ENCODE measurements around the gene MRPS22. TPM values are rescaled to one million over a fixed set of nuclear protein-coding genes. Genes with fewer than 3 reads are reported as not detected.

MRPS22 gene
- total and polyA plus RNA-seq, 9 of the 15 experiments (the other 6 are each of a cell fraction or from before 2014, with no cell fraction given) = 148 to 397 (median 229) TPM

DNA sequence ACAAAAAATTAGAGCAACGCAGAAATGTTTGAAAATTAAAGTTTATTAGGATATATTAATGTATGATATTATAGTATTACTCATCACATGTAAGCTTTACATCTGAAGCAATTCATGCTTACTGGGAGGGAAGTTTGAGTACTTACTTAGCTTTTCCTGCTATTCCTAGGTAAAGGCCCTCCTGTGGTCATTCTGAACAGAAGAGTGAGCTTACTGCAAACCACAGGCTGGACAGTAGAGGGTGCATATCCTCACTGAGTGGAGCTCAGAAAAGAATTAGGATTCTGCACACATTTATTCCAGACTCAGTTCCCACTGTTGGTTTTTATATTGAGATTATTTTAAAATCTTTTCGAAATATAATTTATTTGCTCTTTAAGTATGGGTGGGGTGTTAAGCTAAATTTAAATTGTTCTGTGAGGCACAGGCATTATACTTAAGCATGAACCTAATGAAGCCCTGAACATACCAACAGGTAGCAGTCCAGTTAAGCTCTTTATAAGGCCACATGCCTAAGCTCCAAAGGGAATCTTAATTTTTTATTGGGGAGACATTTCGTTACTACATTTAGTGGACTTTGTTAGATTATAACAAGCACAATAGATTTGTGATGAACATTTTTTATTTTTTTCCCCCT is 10.2 kb downstream of the MRPS22 start:
- intact Hi-C loops (cut with micrococcal nuclease) (no loop called here), in situ Hi-C loops (cut with MboI) (no loop called here)
- Histone ChIP-seq H3K9me1 (ENCODE audit: control insufficient read depth, insufficient read depth, low read length) (peaks cover 3% of the 10 kb centered on the region), H3K9me3 (replicated peaks; ENCODE audit: control insufficient read depth, insufficient read depth, low read depth, low read length) (no peaks in the 10 kb centered on the region), H3K4me3 (no peak overlapping the region), H3K79me2 (ENCODE audit: control insufficient read depth, insufficient read depth, low read length) (no peaks in the 10 kb centered on the region), H2AFZ (ENCODE audit: low read depth, low read length) (no peak overlapping the region), H3K27me3 (ENCODE audit: control insufficient read depth in 2 of 2, insufficient read depth in 2 of 2, low read length in 2 of 2) (no peaks in the 10 kb centered on the region), H3K4me2 (ENCODE audit: insufficient read depth, low read length) (no peak overlapping the region), H3K27ac (ENCODE audit: extremely low read depth, low read depth, low read length) (0 out of 3 replicates have a peak overlapping the region, but pooled peaks have one; percentile 31), H3K9ac (ENCODE audit: insufficient read depth in 1 of 2, low read depth in 2 of 2, low read length in 2 of 2) (no peak overlapping the region), H3K36me3 (ENCODE audit: control insufficient read depth, insufficient read depth, low read length) (peaks cover 99% of the 10 kb centered on the region), H3K4me1 (replicated peaks in 1 of 2; ENCODE audit: control insufficient read depth in 2 of 2, insufficient read depth in 2 of 2, low read length in 2 of 2) (peaks cover 0 to 10% of the 10 kb centered on the region in 2 experiments; a peak in 2 of 5 replicates), H4K20me1 (replicated peaks; ENCODE audit: control insufficient read depth, insufficient read depth, low read length) (no peaks in the 10 kb centered on the region; the same call in 1 of the 2 replicates)
- DNase-seq (ENCODE audit: extremely low read depth in 1 of 4, low spot score in 3 of 4) (peak; percentile 60 to 76 (median 64)), FAIRE-seq (peak; percentile 85), ATAC-seq (peak; percentile 97)
- BruUV-seq (replicated peaks) = no TSS peak
- WGBS (ENCODE audit: insufficient coverage, low coverage, missing lambda C conversion rate) = 26% methylated on average over 3 of the region's 3 CpGs
- ChIA-PET CTCF (ENCODE audit: low intra/inter-chr PET ratio) (interaction anchor here (0.7 kb wide), 1 partner anchor 25 kb away, joined by 3 read pairs; no protein-coding TSS in a partner anchor), POLR2A (interaction anchor here (0.6 to 5.3 kb wide), 11 partner anchors 8 to 413 kb away, joined by 3 to 31 read pairs (median 5); partner anchors contain the start of gene COPB2)
- TF ChIP-seq ZZZ3 (IDR thresholded peaks at IDR 0.05) (peak; percentile 47; the same call in 1 of the 2 replicates), CBX3 (IDR thresholded peaks at IDR 0.05; ENCODE audit: borderline replicate concordance in 1 of 2, low read length in 2 of 2) (peak in 1 of 2 experiments; percentile 58; a peak in 1 of 3 replicates), RCOR1 (IDR thresholded peaks at IDR 0.05; ENCODE audit: borderline replicate concordance in 1 of 2, low read depth in 2 of 2, low read length in 2 of 2) (peak in 1 of 2 experiments; percentile 34; a peak in 1 of 4 replicates), KLF16 (IDR thresholded peaks at IDR 0.05) (0 out of 2 replicates have a peak, but pooled peaks have one; percentile 22), RAD51 (IDR thresholded peaks at IDR 0.05; ENCODE audit: borderline replicate concordance, low read depth) (no peak), RFX5 (IDR thresholded peaks at IDR 0.05; ENCODE audit: low read depth, low read length) (no peak), ZNF24 (IDR thresholded peaks at IDR 0.05) (no peak), RAD21 (CRISPR knock-in tag; conservative IDR thresholded peaks at IDR 0.05 in 1 of 2, IDR thresholded peaks at IDR 0.05 in 1 of 2) (peak; percentile 51 to 75), VEZF1 (CRISPR knock-in tag; IDR thresholded peaks at IDR 0.05) (peak; percentile 6; the same call in 1 of the 2 replicates), ZBTB26 (CRISPR knock-in tag; IDR thresholded peaks at IDR 0.05) (no peak), NR2C2 (CRISPR knock-in tag; IDR thresholded peaks at IDR 0.05) (no peak), NR2C2 (tag; IDR thresholded peaks at IDR 0.05) (no peak), PML (IDR thresholded peaks at IDR 0.05; ENCODE audit: low read length) (0 out of 2 replicates have a peak, but pooled peaks have one; percentile 19), NFATC3 (IDR thresholded peaks at IDR 0.05) (0 out of 2 replicates have a peak, but pooled peaks have one; percentile 29), FOSL1 (tag; conservative IDR thresholded peaks at IDR 0.05) (peak; percentile 16; the same call in 1 of the 2 replicates), ESRRA (IDR thresholded peaks at IDR 0.05; ENCODE audit: borderline replicate concordance, low read depth) (peak; percentile 13; the same call in 1 of the 2 replicates)
- TF ChIP-seq, protein P1, sequence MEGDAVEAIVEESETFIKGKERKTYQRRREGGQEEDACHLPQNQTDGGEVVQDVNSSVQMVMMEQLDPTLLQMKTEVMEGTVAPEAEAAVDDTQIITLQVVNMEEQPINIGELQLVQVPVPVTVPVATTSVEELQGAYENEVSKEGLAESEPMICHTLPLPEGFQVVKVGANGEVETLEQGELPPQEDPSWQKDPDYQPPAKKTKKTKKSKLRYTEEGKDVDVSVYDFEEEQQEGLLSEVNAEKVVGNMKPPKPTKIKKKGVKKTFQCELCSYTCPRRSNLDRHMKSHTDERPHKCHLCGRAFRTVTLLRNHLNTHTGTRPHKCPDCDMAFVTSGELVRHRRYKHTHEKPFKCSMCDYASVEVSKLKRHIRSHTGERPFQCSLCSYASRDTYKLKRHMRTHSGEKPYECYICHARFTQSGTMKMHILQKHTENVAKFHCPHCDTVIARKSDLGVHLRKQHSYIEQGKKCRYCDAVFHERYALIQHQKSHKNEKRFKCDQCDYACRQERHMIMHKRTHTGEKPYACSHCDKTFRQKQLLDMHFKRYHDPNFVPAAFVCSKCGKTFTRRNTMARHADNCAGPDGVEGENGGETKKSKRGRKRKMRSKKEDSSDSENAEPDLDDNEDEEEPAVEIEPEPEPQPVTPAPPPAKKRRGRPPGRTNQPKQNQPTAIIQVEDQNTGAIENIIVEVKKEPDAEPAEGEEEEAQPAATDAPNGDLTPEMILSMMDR (IDR thresholded peaks at IDR 0.05 in 2 of 3, conservative IDR thresholded peaks at IDR 0.05 in 1 of 3; ENCODE audit: insufficient read depth in 2 of 3, low read depth in 1 of 3, low read length in 3 of 3) = peak; percentile 88 to 99 (median 99)
